A549 (cell line): ENCODE measurements around the gene OSTF1. TPM values are rescaled to one million over a fixed set of nuclear protein-coding genes. Genes with fewer than 3 reads are reported as not detected.

ENCODE experiments used
- ATAC-seq, 2 experiments: fragments of 200-7000 bp in 1 of 2; fragments of >200 bp in 1 of 2; cut with Nextera tagmentation in 1 of 2; cut with Tn5 transposase in 1 of 2; 3 replicates each; pipeline versions ENCODE4 v1.8.0 to v1.9.1; 2018 to 2020; ENCODE audit warnings: mild to moderate bottlenecking in 1 of 2, moderate library complexity in 1 of 2
- CTCF ChIA-PET: fragments of 300-600 bp; sonication (Branson Sonifier 250); formaldehyde crosslinking; extraction: SDS; loops from one replicate; lab custom pipeline; 2021; ENCODE audit warnings: antibody characterized with exemption, inconsistent platforms; lab: Yijun Ruan, JAX
- POLR2A ChIA-PET: fragments of 350-600 bp; formaldehyde crosslinking; extraction: SDS; loops from one replicate; lab custom pipeline; 2021; ENCODE audit warnings: antibody characterized with exemption, inconsistent platforms; lab: Yijun Ruan, JAX
- DNase-seq, 2 experiments: peaks; one replicate each; pipeline versions ENCODE4 v3.0.0 to v3.0.0-alpha.2; 2011 to 2016; ENCODE audit warnings: low read depth in 1 of 2, low spot score in 1 of 2
- FAIRE-seq: peaks from 2 replicates; lab custom pipeline; 2011; peaks lifted over from hg19 to GRCh38; lab: Jason Lieb, UNC
- H3K27ac ChIP-seq, 2 experiments: fragments of >200 bp; sonication (Bioruptor Twin); formaldehyde crosslinking; 3 replicates each; pipeline ENCODE4 v1.5.1; 2016 to 2017
- H3K4me1 ChIP-seq: fragments of >200 bp; sonication (Bioruptor Twin); formaldehyde crosslinking; 3 replicates; pipeline ENCODE4 v1.6.1; 2016
- H3K4me2 ChIP-seq: fragments of >200 bp; sonication (Bioruptor Twin); formaldehyde crosslinking; 3 replicates; pipeline ENCODE4 v1.6.1; 2016
- H3K4me3 ChIP-seq: fragments of >200 bp; sonication (Bioruptor Twin); formaldehyde crosslinking; 3 replicates; pipeline ENCODE4 v1.5.1; 2016
- H3K9me3 ChIP-seq: fragments of >200 bp; sonication (Bioruptor Twin); formaldehyde crosslinking; 3 replicates; pipeline ENCODE4 v1.6.1; 2016
- BHLHE40 ChIP-seq: IDR thresholded peaks from 2 replicates; pipeline ENCODE4 v1.6.1; 2012; ENCODE audit warnings: low read depth, low read length, inconsistent platforms
- CBX8 ChIP-seq: fragments of 200-600 bp; sonication (generic); IDR thresholded peaks from 2 replicates; pipeline ENCODE4 v1.6.1; 2016
- CHD2 ChIP-seq: fragments of 150-350 bp; IDR thresholded peaks from 2 replicates; pipeline ENCODE4 v1.6.1; 2014; ENCODE audit warnings: low read length; ENCODE audit not compliant: partially characterized antibody
- CHD4 ChIP-seq: fragments of 200-600 bp; sonication (generic); IDR thresholded peaks from 2 replicates; pipeline ENCODE4 v1.6.1; 2016; ENCODE audit warnings: antibody characterized with exemption, mild to moderate bottlenecking, borderline replicate concordance
- FOSB ChIP-seq: fragments of 250-450 bp; sonication (Bioruptor Pico); IDR thresholded peaks from 2 replicates; pipeline ENCODE4 v1.5.0; 2020; ENCODE audit warnings: mild to moderate bottlenecking, moderate library complexity
- FOSL2 ChIP-seq, 2 experiments: fragments of 450-650 bp in 1 of 2; fragments of >200 bp in 1 of 2; sonication (Bioruptor Twin) in 1 of 2; formaldehyde crosslinking; IDR thresholded peaks; 2 replicates each; pipeline versions ENCODE4 v1.5.0 to v1.6.1; 2016 to 2020; ENCODE audit warnings: mild to moderate bottlenecking in 1 of 2, moderate library complexity in 1 of 2
- FOXS1 ChIP-seq: fragments of 250-450 bp; sonication (Bioruptor Pico); IDR thresholded peaks from 2 replicates; pipeline ENCODE4 v1.5.0; 2020; ENCODE audit warnings: mild to moderate bottlenecking, moderate library complexity
- GATA3 ChIP-seq: IDR thresholded peaks from 2 replicates; pipeline ENCODE4 v1.6.1; 2012; ENCODE audit warnings: borderline replicate concordance
- HDAC2 ChIP-seq: fragments of 200-600 bp; sonication (generic); IDR thresholded peaks from 2 replicates; pipeline ENCODE4 v1.6.1; 2016
- HOXA7 ChIP-seq: fragments of 250-450 bp; sonication (Bioruptor Pico); IDR thresholded peaks from 2 replicates; pipeline ENCODE4 v1.5.0; 2020; ENCODE audit warnings: mild to moderate bottlenecking, moderate library complexity
- JUNB ChIP-seq: fragments of >200 bp; sonication (Bioruptor Twin); formaldehyde crosslinking; IDR thresholded peaks from 2 replicates; pipeline ENCODE4 v1.6.1; 2016
- MAFK ChIP-seq: fragments of 450-650 bp; IDR thresholded peaks from 2 replicates; pipeline ENCODE4 v1.6.1; 2014; ENCODE audit not compliant: partially characterized antibody
- MYC ChIP-seq: IDR thresholded peaks from 2 replicates; pipeline ENCODE4 v1.6.1; 2012; ENCODE audit warnings: mild to moderate bottlenecking, inconsistent platforms, low read length, improper control_type of control experiment, borderline replicate concordance
- NPAS2 ChIP-seq: fragments of 250-450 bp; sonication (Bioruptor Pico); IDR thresholded peaks from 2 replicates; pipeline ENCODE4 v1.8.0; 2022; ENCODE audit warnings: mild to moderate bottlenecking, moderate library complexity, borderline replicate concordance
- NR3C1 ChIP-seq: fragments of >200 bp; sonication (Bioruptor Twin); formaldehyde crosslinking; IDR thresholded peaks from 3 replicates; pipeline ENCODE4 v1.6.1; 2017
- PHF8 ChIP-seq: fragments of 200-600 bp; sonication (generic); IDR thresholded peaks from 2 replicates; pipeline ENCODE4 v1.6.1; 2016; ENCODE audit warnings: low read depth, mild to moderate bottlenecking, antibody characterized with exemption, moderate library complexity, borderline replicate concordance
- RAD21 ChIP-seq, 2 experiments: fragments of >200 bp in 1 of 2; sonication (Bioruptor Twin) in 1 of 2; formaldehyde crosslinking in 1 of 2; IDR thresholded peaks in 1 of 2; conservative IDR thresholded peaks in 1 of 2; 2 replicates in 1 of 2; 3 replicates in 1 of 2; pipeline ENCODE4 v1.6.1; 2012 to 2018; ENCODE audit warnings: inconsistent platforms in 1 of 2
- SMC3 ChIP-seq: fragments of >200 bp; sonication (Bioruptor Twin); formaldehyde crosslinking; IDR thresholded peaks from 3 replicates; pipeline ENCODE4 v1.6.1; 2018; ENCODE audit warnings: inconsistent platforms
- SREBF2 ChIP-seq: fragments of 450-650 bp; IDR thresholded peaks from 2 replicates; pipeline ENCODE4 v1.6.1; 2014; ENCODE audit warnings: mild to moderate bottlenecking, moderate library complexity
- ZFP36 ChIP-seq: fragments of 450-650 bp; IDR thresholded peaks from 2 replicates; pipeline ENCODE4 v1.6.1; 2014; ENCODE audit warnings: borderline replicate concordance; ENCODE audit not compliant: partially characterized antibody
- WGBS: methylation state at CpG from one replicate; pipeline ENCODE4 v1.1.6; 2017; ENCODE audit errors: missing lambda C conversion rate; 5-methylcytosine and 5-hydroxymethylcytosine counted together
- polyA plus RNA-seq, 4 experiments: library from polyadenylated mRNA; depleted of rRNA in 3 of 4; stranded (reverse); fragments of >200 nt; fragmentation: RNase III in 1 of 4; extraction: RNeasy Plus Mini Kit Qiagen cat#74134 plus additional on column Dnase treatment in 1 of 4; gene quantifications; 2 replicates in 3 of 4; 3 replicates in 1 of 4; pipeline ENCODE4 v1.2.3, GENCODE V29; 2011 to 2017
- TF ChIP-seq, protein P1 (sequence below): fragments of 200-600 bp; sonication (generic); IDR thresholded peaks from 2 replicates; pipeline ENCODE4 v1.6.1; 2016; ENCODE audit warnings: antibody characterized with exemption, mild to moderate bottlenecking, moderate library complexity
- TF ChIP-seq, protein P2 (sequence below): fragments of >200 bp; sonication (Bioruptor Twin); formaldehyde crosslinking; IDR thresholded peaks from 3 replicates; pipeline ENCODE4 v1.5.1; 2016
- TF ChIP-seq, protein P3 (sequence below): fragments of 150-350 bp; IDR thresholded peaks from 2 replicates; pipeline ENCODE4 v1.6.1; 2014; ENCODE audit warnings: low read depth, mild to moderate bottlenecking, low read length
- TF ChIP-seq, protein P4 (sequence below): fragments of 250-450 bp; sonication (Bioruptor Pico); IDR thresholded peaks from 2 replicates; pipeline ENCODE4 v1.5.0; 2020; ENCODE audit warnings: low read depth, mild to moderate bottlenecking, moderate library complexity
- TF ChIP-seq, protein P5 (sequence below): fragments of >200 bp; sonication (Bioruptor Twin); formaldehyde crosslinking; IDR thresholded peaks from 3 replicates; pipeline ENCODE4 v1.6.1; 2016
- TF ChIP-seq, protein P6 (sequence below): IDR thresholded peaks from 2 replicates; pipeline ENCODE4 v1.6.1; 2012

The OSTF1 gene
- polyA plus RNA-seq, 2 of the 4 experiments (the other 2 are of a cell fraction), result 12.7 to 13.3 TPM

DNA sequence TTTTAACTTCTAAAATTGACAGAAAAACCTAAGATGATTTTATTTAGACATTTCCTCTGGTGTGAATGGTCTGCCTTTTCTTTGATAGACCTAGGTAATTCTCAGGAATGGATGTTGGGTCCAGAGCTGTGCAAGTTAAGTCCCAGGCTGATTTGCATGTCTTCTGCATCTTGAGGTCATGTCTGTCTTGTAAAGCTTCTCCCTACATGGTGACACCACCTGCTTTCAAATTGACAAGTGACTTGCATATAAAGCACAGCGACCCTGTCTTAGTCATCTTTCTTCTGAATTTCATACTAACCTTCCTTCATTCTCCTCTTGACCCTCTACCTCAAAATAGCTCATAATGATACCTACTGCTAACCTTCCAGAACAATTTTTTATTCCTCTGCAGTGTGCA lies 29.2 kb downstream of the OSTF1 start:
- no peak for FAIRE-seq
- POLR2A ChIA-PET, result no interaction called here
- Histone ChIP-seq H3K4me3 (no peak overlapping the region), H3K4me2 (no peak overlapping the region), H3K27ac (no peak overlapping the region), H3K9me3 (no peaks in the 10 kb centered on the region), H3K4me1 (no peaks in the 10 kb centered on the region)
- ATAC-seq, result no peak
- no peak for DNase-seq
- TF ChIP-seq MAFK, result no peak
- TF ChIP-seq, protein P1, sequence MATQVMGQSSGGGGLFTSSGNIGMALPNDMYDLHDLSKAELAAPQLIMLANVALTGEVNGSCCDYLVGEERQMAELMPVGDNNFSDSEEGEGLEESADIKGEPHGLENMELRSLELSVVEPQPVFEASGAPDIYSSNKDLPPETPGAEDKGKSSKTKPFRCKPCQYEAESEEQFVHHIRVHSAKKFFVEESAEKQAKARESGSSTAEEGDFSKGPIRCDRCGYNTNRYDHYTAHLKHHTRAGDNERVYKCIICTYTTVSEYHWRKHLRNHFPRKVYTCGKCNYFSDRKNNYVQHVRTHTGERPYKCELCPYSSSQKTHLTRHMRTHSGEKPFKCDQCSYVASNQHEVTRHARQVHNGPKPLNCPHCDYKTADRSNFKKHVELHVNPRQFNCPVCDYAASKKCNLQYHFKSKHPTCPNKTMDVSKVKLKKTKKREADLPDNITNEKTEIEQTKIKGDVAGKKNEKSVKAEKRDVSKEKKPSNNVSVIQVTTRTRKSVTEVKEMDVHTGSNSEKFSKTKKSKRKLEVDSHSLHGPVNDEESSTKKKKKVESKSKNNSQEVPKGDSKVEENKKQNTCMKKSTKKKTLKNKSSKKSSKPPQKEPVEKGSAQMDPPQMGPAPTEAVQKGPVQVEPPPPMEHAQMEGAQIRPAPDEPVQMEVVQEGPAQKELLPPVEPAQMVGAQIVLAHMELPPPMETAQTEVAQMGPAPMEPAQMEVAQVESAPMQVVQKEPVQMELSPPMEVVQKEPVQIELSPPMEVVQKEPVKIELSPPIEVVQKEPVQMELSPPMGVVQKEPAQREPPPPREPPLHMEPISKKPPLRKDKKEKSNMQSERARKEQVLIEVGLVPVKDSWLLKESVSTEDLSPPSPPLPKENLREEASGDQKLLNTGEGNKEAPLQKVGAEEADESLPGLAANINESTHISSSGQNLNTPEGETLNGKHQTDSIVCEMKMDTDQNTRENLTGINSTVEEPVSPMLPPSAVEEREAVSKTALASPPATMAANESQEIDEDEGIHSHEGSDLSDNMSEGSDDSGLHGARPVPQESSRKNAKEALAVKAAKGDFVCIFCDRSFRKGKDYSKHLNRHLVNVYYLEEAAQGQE, result no peak
- TF ChIP-seq, protein P2, sequence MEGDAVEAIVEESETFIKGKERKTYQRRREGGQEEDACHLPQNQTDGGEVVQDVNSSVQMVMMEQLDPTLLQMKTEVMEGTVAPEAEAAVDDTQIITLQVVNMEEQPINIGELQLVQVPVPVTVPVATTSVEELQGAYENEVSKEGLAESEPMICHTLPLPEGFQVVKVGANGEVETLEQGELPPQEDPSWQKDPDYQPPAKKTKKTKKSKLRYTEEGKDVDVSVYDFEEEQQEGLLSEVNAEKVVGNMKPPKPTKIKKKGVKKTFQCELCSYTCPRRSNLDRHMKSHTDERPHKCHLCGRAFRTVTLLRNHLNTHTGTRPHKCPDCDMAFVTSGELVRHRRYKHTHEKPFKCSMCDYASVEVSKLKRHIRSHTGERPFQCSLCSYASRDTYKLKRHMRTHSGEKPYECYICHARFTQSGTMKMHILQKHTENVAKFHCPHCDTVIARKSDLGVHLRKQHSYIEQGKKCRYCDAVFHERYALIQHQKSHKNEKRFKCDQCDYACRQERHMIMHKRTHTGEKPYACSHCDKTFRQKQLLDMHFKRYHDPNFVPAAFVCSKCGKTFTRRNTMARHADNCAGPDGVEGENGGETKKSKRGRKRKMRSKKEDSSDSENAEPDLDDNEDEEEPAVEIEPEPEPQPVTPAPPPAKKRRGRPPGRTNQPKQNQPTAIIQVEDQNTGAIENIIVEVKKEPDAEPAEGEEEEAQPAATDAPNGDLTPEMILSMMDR, result no peak
- no peak for TF ChIP-seq HOXA7 (CRISPR knock-in tag)
- TF ChIP-seq BHLHE40, result no peak
- no peak for TF ChIP-seq GATA3
- TF ChIP-seq, protein P3, sequence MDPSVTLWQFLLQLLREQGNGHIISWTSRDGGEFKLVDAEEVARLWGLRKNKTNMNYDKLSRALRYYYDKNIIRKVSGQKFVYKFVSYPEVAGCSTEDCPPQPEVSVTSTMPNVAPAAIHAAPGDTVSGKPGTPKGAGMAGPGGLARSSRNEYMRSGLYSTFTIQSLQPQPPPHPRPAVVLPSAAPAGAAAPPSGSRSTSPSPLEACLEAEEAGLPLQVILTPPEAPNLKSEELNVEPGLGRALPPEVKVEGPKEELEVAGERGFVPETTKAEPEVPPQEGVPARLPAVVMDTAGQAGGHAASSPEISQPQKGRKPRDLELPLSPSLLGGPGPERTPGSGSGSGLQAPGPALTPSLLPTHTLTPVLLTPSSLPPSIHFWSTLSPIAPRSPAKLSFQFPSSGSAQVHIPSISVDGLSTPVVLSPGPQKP, result no peak
- TF ChIP-seq SMC3, result no peak
- no peak for TF ChIP-seq HDAC2
- no peak for TF ChIP-seq CHD2
- TF ChIP-seq, protein P4, sequence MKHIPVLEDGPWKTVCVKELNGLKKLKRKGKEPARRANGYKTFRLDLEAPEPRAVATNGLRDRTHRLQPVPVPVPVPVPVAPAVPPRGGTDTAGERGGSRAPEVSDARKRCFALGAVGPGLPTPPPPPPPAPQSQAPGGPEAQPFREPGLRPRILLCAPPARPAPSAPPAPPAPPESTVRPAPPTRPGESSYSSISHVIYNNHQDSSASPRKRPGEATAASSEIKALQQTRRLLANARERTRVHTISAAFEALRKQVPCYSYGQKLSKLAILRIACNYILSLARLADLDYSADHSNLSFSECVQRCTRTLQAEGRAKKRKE (CRISPR knock-in tag), result no peak
- TF ChIP-seq PHF8, result no peak
- TF ChIP-seq FOSL2 (IDR thresholded peaks at IDR 0.05), result no peak
- TF ChIP-seq FOSL2 (CRISPR knock-in tag; IDR thresholded peaks at IDR 0.05), result no peak
- TF ChIP-seq FOXS1, result no peak
- no peak for TF ChIP-seq ZFP36
- TF ChIP-seq CBX8, result no peak
- CTCF ChIA-PET, result no interaction called here
- WGBS, result 24% methylated on average over 1 of the region's 1 CpG

DNA sequence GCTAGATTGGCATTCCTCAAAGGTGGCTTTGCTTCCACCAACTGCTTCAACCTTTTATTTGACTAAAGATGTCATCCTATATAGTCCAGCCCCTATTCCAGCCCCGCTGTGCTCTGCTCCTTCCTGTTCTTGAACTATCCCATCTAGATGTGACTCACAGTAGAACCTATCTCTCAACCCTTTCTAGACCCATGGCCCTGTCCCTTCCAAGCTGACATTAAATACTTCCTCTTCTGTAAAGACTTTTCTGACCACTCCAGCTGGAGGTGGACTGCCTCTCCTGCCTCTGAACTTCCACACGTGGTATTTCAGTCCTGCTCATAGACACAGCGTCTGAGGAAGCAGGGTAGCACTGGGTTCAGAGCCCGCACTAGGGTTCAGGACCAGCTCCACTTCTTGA lies 32.4 kb downstream of the OSTF1 start:
- no peaks in the 10 kb centered on the region for H3K4me1 ChIP-seq
- ChIA-PET POLR2A (no interaction called here), CTCF (no interaction called here)
- ATAC-seq, result no peak
- no peak for DNase-seq
- no peaks in the 10 kb centered on the region for H3K9me3 ChIP-seq
- WGBS, result 73% methylated on average over 4 of the region's 4 CpGs
- no peak overlapping the region for H3K27ac ChIP-seq
- no peak for TF ChIP-seq PHF8
- TF ChIP-seq SREBF2, result no peak
- no peak for TF ChIP-seq HDAC2
- TF ChIP-seq JUNB, result no peak
- no peak for TF ChIP-seq NR3C1
- TF ChIP-seq CBX8, result no peak
- no peak for TF ChIP-seq MYC
- no peak for TF ChIP-seq MAFK
- TF ChIP-seq CHD2, result no peak
- no peak for TF ChIP-seq RAD21 (conservative IDR thresholded peaks at IDR 0.05 in 1 of 2, IDR thresholded peaks at IDR 0.05 in 1 of 2)
- TF ChIP-seq CHD4, result no peak
- TF ChIP-seq, protein P5, sequence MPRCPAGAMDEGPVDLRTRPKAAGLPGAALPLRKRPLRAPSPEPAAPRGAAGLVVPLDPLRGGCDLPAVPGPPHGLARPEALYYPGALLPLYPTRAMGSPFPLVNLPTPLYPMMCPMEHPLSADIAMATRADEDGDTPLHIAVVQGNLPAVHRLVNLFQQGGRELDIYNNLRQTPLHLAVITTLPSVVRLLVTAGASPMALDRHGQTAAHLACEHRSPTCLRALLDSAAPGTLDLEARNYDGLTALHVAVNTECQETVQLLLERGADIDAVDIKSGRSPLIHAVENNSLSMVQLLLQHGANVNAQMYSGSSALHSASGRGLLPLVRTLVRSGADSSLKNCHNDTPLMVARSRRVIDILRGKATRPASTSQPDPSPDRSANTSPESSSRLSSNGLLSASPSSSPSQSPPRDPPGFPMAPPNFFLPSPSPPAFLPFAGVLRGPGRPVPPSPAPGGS, result no peak
- no peak for TF ChIP-seq NPAS2 (CRISPR knock-in tag)
- no peak for TF ChIP-seq FOSL2 (IDR thresholded peaks at IDR 0.05)
- no peak for TF ChIP-seq FOSL2 (CRISPR knock-in tag; IDR thresholded peaks at IDR 0.05)
- TF ChIP-seq, protein P6, sequence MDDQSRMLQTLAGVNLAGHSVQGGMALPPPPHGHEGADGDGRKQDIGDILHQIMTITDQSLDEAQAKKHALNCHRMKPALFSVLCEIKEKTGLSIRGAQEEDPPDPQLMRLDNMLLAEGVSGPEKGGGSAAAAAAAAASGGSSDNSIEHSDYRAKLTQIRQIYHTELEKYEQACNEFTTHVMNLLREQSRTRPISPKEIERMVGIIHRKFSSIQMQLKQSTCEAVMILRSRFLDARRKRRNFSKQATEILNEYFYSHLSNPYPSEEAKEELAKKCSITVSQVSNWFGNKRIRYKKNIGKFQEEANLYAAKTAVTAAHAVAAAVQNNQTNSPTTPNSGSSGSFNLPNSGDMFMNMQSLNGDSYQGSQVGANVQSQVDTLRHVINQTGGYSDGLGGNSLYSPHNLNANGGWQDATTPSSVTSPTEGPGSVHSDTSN, result no peak
- TF ChIP-seq FOSB (CRISPR knock-in tag), result no peak
- no peak for FAIRE-seq
- no peak overlapping the region for H3K4me2 ChIP-seq
- no peak overlapping the region for H3K4me3 ChIP-seq
